ENCODE measurements around the gene REST. TPM values are rescaled to one million over a fixed set of nuclear protein-coding genes. Genes with fewer than 3 reads are reported as not detected.
"Not testable (repeated sequence)": the region's sequence is repeated elsewhere in the genome, so short reads cannot be mapped to it uniquely, and the experiment has no call there.

REST gene
- total and polyA plus RNA-seq, 7 experiments from 2014 or later = 55.7 to 203 (median 75.1) TPM

DNA sequence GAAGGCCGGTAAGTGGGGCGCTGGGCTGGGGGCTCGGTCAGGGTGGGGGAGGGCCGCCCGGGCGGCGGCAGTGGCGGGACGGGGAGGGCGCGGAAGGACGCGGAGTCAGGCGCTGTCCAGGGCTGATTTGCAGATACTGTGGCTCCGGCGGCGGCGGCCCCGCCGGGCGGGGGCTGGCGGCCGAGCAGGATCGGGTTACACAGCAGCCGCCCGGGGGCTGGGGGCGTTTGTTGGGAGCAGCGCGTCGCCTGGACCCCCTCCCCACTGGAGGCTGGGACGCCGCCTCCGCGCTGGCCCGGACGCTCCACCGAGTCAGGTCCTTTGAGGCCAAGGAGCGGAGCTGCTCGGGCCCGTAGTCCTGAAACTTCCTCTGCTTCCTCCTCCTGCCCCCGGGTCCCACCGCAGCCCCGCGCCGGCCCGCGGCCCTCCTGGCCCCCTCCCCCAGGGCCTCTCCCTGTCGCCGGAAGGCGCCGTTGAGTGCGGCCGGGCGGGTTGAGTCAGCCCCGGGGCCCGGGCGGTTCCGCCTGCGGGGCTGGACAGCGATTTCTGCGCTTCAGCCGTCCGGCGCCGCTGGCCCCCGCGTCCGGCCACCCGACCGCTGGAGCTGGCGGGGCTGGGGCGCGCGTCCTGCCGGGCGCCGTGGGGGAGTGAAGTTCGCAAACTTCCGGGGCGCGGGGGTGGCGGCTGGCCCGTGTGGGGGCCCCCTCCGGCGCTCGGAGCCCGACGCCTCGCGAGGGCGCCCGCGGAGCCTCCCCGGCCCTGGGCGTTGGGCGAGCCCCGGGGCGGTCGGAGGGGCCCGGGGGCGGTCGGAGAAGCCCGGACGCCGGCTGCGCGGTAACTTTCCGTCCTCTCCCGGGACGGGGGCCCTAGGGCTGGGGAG lies 746 bp downstream of the REST start:
- intact Hi-C loops (cut with micrococcal nuclease) = loop anchor here (1.0 to 10.0 kb wide), 15 partner anchors 22 to 1964 kb away; partner anchors contain the start of genes CLOCK (in 2 of the 2), SPINK2 (in 2 of the 2), SRP72 (in 2 of the 2) and TMEM165 (in 2 of the 2)
- H3K27ac Mint-ChIP-seq = peak overlapping the region in 8 of 9 donors; percentile 67 to 99 (median 95)
- peaks cover 36 to 59% (median 48%) of the 10 kb centered on the region in 7 donors for H3K4me1 Mint-ChIP-seq
- H3K36me3 ChIP-seq (ENCODE audit: control insufficient read depth in 2 of 3, insufficient read depth in 3 of 3, low read length in 3 of 3) = peaks cover 0 to 4% (median 0%) of the 10 kb centered on the region in 3 experiments
- ATAC-seq (peak; percentile 66), DNase-seq (peak; percentile 57 to 83 (median 74))
- ChIA-PET POLR2A (interaction anchor here (1.1 to 5.8 kb wide), 8 partner anchors 10 to 1054 kb away, joined by 3 to 142 read pairs (median 6); partner anchors contain the start of genes AASDH, NOA1, PAICS and POLR2B), CTCF (interaction anchor here (0.7 to 1.9 kb wide), 2 partner anchors 10 to 69 kb away, joined by 3 to 12 read pairs; partner anchors contain the start of genes NOA1 and POLR2B)
- H3K4me3 ChIP-seq (ENCODE audit: low read length) = peak overlapping the region; percentile 92
- peaks cover 0 to 4% (median 0%) of the 10 kb centered on the region in 11 donors for H3K9me3 Mint-ChIP-seq
- H3K4me3 Mint-ChIP-seq = peak overlapping the region; percentile 92 to 99 (median 98)
- H3K27ac ChIP-seq (ENCODE audit: low read depth, low read length) = peak overlapping the region; percentile 80
- H3K27me3 ChIP-seq (ENCODE audit: control insufficient read depth in 2 of 2, insufficient read depth in 2 of 2, low read length in 2 of 2) = no peaks in the 10 kb centered on the region
- H3K4me1 ChIP-seq (ENCODE audit: control insufficient read depth in 2 of 2, insufficient read depth in 2 of 2, low read length in 2 of 2) = peaks cover 26 to 41% of the 10 kb centered on the region in 2 donors
- H3K9me3 ChIP-seq (ENCODE audit: control insufficient read depth in 2 of 3, low read length in 3 of 3) = no peaks in the 10 kb centered on the region
- peaks cover 4 to 20% (median 7%) of the 10 kb centered on the region in 5 donors for H3K36me3 Mint-ChIP-seq
- peaks cover 0 to 13% (median 0%) of the 10 kb centered on the region in 5 donors for H3K27me3 Mint-ChIP-seq

DNA sequence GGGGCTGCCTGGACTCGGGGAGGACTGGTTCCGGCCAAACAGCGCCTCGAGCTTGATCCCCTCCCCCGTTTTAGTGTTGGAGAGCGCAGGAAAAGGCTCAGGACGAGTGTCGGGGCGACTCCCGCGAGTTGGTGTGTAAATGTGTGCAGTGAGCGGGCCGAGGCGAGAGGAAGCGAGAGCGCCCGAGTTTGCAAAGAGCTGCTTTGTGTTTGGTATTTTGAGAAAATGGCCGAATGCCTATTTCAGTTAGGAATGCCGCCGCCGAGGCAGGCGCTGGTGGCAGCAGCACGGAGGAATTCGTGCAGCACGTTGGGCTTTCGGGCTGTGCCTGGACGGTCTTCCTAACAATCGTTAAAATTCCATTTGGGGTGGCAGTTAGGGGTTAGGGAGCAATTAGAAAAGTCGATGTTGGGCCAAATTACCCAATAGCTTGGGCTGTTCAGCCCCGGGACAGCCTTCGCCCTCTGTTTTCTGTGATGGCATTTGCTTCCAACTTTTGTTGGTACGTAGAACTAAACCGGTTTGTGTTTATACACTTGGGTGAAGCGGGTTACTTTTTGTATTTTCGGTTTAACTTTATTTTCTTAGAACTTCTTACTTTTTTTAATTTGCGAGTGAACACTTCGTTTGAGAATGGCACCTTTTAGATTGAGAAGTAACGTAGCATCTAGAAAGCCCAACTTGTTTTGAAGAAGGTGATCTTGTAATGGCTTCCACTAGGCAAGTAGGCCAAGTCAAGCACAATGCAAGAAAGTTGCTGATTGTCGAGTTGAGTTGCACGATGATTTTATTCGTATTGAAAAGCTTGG lies 1.6 kb downstream of the REST start:
- peak overlapping the region; percentile 92 to 99 (median 98) for H3K4me3 Mint-ChIP-seq
- POLR2A ChIA-PET = interaction anchor here (0.6 to 5.8 kb wide), 8 partner anchors 9 to 1055 kb away, joined by 3 to 142 read pairs (median 4); partner anchors contain the start of genes NOA1, PAICS, POLR2B and PPAT
- H3K4me1 Mint-ChIP-seq = peaks cover 38 to 68% (median 56%) of the 10 kb centered on the region in 7 donors
- H3K4me3 ChIP-seq (ENCODE audit: low read length) = peak overlapping the region; percentile 92
- no peaks in the 10 kb centered on the region for H3K27me3 ChIP-seq (ENCODE audit: control insufficient read depth in 2 of 2, insufficient read depth in 2 of 2, low read length in 2 of 2)
- H3K9me3 Mint-ChIP-seq = peaks cover 0 to 4% (median 0%) of the 10 kb centered on the region in 11 donors
- peaks cover 4 to 22% (median 7%) of the 10 kb centered on the region in 5 donors for H3K36me3 Mint-ChIP-seq
- H3K27me3 Mint-ChIP-seq = peaks cover 0 to 13% (median 0%) of the 10 kb centered on the region in 5 donors
- H3K27ac Mint-ChIP-seq = peak overlapping the region; percentile 92 to 99 (median 95)
- DNase-seq = peak in 7 of 9 donors; percentile 28 to 65 (median 59)
- H3K4me1 ChIP-seq (ENCODE audit: control insufficient read depth in 2 of 2, insufficient read depth in 2 of 2, low read length in 2 of 2) = peaks cover 28 to 46% of the 10 kb centered on the region in 2 donors
- intact Hi-C loops (cut with micrococcal nuclease) = loop anchor here (1.0 to 10.0 kb wide), 15 partner anchors 22 to 1964 kb away; partner anchors contain the start of genes CLOCK (in 2 of the 2), SPINK2 (in 2 of the 2), SRP72 (in 2 of the 2) and TMEM165 (in 2 of the 2)
- H3K27ac ChIP-seq (ENCODE audit: low read depth, low read length) = peak overlapping the region; percentile 80
- peak; percentile 13 for ATAC-seq
- peaks cover 0 to 4% (median 0%) of the 10 kb centered on the region in 3 experiments for H3K36me3 ChIP-seq (ENCODE audit: control insufficient read depth in 2 of 3, insufficient read depth in 3 of 3, low read length in 3 of 3)
- CTCF ChIA-PET = interaction anchor here (0.6 to 1.9 kb wide), 4 partner anchors 9 to 74 kb away, joined by 3 to 12 read pairs (median 4); partner anchors contain the start of genes NOA1 and POLR2B
- H3K9me3 ChIP-seq (ENCODE audit: control insufficient read depth in 2 of 3, low read length in 3 of 3) = no peaks in the 10 kb centered on the region

DNA sequence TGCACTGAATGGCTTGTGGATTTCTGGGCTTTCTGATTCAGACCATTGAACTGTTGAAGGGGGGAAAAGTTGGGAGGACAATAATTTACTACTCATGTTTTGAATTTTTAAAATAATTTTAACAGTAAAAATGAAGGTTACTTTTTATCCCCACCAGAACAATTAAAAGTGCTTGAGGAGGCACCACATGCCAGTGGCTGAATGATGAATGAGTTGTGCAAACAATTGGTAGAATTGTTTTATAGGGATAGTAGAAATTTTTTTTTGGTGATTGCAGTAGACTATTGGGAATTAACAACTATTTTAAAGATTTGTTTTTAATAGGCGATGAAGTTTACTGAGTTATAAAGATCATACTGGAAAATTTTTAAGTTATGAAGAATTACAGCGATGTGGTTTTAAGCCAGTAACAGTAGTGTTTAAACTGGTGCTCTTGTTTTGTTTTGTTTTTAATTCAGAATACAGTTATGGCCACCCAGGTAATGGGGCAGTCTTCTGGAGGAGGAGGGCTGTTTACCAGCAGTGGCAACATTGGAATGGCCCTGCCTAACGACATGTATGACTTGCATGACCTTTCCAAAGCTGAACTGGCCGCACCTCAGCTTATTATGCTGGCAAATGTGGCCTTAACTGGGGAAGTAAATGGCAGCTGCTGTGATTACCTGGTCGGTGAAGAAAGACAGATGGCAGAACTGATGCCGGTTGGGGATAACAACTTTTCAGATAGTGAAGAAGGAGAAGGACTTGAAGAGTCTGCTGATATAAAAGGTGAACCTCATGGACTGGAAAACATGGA lies 2.7 kb downstream of the REST start:
- ATAC-seq = no peak

DNA sequence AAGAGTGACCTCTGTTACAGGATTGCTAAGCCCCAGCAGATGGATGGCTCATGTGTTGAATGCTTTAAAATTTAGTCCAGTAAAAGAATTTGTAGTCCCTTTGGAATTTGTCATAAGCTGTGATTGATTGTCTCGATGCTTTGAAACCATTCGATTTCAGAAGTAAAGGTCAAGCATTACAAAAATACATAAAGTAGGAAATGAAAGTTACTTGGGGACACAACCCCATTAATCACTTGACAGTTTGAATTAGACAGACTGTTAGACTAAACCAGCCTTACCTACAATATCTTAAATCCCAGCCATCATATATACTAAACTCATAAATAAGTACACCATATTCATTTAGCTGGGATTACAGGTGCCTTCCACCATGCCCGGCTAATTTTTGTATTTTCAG lies 6.6 kb downstream of the REST start:
- Histone ChIP-seq H3K4me3 (ENCODE audit: low read length) (no peak overlapping the region), H3K4me1 (ENCODE audit: control insufficient read depth in 2 of 2, insufficient read depth in 2 of 2, low read length in 2 of 2) (peaks cover 42 to 61% of the 10 kb centered on the region in 2 donors), H3K9me3 (ENCODE audit: control insufficient read depth in 2 of 3, low read length in 3 of 3) (no peaks in the 10 kb centered on the region), H3K27ac (ENCODE audit: low read depth, low read length) (no peak overlapping the region), H3K27me3 (ENCODE audit: control insufficient read depth in 2 of 2, insufficient read depth in 2 of 2, low read length in 2 of 2) (no peaks in the 10 kb centered on the region), H3K36me3 (ENCODE audit: control insufficient read depth in 2 of 3, insufficient read depth in 3 of 3, low read length in 3 of 3) (peaks cover 0 to 8% (median 8%) of the 10 kb centered on the region in 3 experiments)
- Mint-ChIP-seq H3K4me3 (peak overlapping the region in 8 of 10 donors; percentile 1 to 67 (median 43)), H3K4me1 (peaks cover 40 to 80% (median 70%) of the 10 kb centered on the region in 7 donors), H3K27me3 (no peaks in the 10 kb centered on the region), H3K27ac (peak overlapping the region in 6 of 9 donors; percentile 15 to 73 (median 59)), H3K9me3 (no peaks in the 10 kb centered on the region), H3K36me3 (peaks cover 4 to 25% (median 7%) of the 10 kb centered on the region in 5 donors)
- ChIA-PET CTCF (no interaction called here), POLR2A (interaction anchor here (3.2 kb wide), 1 partner anchor 64 kb away, joined by 12 read pairs; the partner anchor contains the start of genes NOA1 and POLR2B)
- DNase-seq (no peak), ATAC-seq (no peak)
- intact Hi-C loops (cut with micrococcal nuclease) = no loop called here

More for the DNA sequence above, 2.7 kb downstream of the REST start:
- Histone ChIP-seq H3K27me3 (ENCODE audit: control insufficient read depth in 2 of 2, insufficient read depth in 2 of 2, low read length in 2 of 2) (no peaks in the 10 kb centered on the region), H3K9me3 (ENCODE audit: control insufficient read depth in 2 of 3, low read length in 3 of 3) (no peaks in the 10 kb centered on the region), H3K27ac (ENCODE audit: low read depth, low read length) (peak overlapping the region; percentile 80), H3K36me3 (ENCODE audit: control insufficient read depth in 2 of 3, insufficient read depth in 3 of 3, low read length in 3 of 3) (peaks cover 0 to 4% (median 0%) of the 10 kb centered on the region in 3 experiments), H3K4me1 (ENCODE audit: control insufficient read depth in 2 of 2, insufficient read depth in 2 of 2, low read length in 2 of 2) (peaks cover 35 to 51% of the 10 kb centered on the region in 2 donors), H3K4me3 (ENCODE audit: low read length) (peak overlapping the region; percentile 92)
- Mint-ChIP-seq H3K27ac (peak overlapping the region; percentile 92 to 99 (median 95)), H3K36me3 (peaks cover 4 to 23% (median 7%) of the 10 kb centered on the region in 5 donors), H3K27me3 (peaks cover 0 to 13% (median 0%) of the 10 kb centered on the region in 5 donors), H3K9me3 (peaks cover 0 to 4% (median 0%) of the 10 kb centered on the region in 11 donors), H3K4me1 (peaks cover 39 to 77% (median 63%) of the 10 kb centered on the region in 7 donors), H3K4me3 (peak overlapping the region; percentile 92 to 99 (median 98))
- ChIA-PET CTCF (interaction anchor here (0.7 kb wide), 1 partner anchor 76 kb away, joined by 4 read pairs; no protein-coding TSS in a partner anchor), POLR2A (interaction anchor here (0.6 to 5.8 kb wide), 4 partner anchors 68 to 524 kb away, joined by 3 to 142 read pairs (median 19); partner anchors contain the start of genes NOA1, PAICS, POLR2B and PPAT)
- DNase-seq = no peak
- intact Hi-C loops (cut with micrococcal nuclease) = no loop called here

DNA sequence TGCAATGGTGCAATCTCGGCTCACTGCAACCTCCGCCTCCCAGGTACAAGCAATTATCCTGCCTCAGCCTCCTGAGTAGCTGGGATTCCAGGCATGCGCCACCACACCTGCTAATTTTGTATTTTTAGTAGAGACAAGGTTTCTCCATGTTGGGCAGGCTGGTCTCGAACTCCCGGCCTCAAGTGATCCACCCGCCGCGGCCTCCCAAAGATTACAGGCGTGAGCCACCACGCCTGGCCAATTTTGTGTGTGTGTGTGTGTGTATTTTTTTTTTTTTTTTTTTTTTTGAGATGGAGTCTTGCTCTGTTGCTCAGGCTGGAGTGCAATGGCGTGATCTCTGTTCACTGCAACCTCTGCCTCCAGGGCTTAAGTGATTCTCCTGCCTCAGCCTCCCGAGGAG lies 7.3 kb downstream of the REST start:
- ATAC-seq; H3K4me3 ChIP-seq (ENCODE audit: low read length); DNase-seq; H3K27me3 ChIP-seq (ENCODE audit: control insufficient read depth in 2 of 2, insufficient read depth in 2 of 2, low read length in 2 of 2); H3K36me3 ChIP-seq (ENCODE audit: control insufficient read depth in 2 of 3, insufficient read depth in 3 of 3, low read length in 3 of 3); H3K9me3 ChIP-seq (ENCODE audit: control insufficient read depth in 2 of 3, low read length in 3 of 3); H3K27me3 Mint-ChIP-seq; H3K27ac ChIP-seq (ENCODE audit: low read depth, low read length); intact Hi-C loops (cut with micrococcal nuclease); H3K9me3 Mint-ChIP-seq: not testable (repeated sequence)
- CTCF ChIA-PET = interaction anchor here (0.7 kb wide), 1 partner anchor 445 kb away, joined by 6 read pairs; no protein-coding TSS in a partner anchor
- peaks cover 34 to 76% (median 67%) of the 10 kb centered on the region in 7 donors for H3K4me1 Mint-ChIP-seq
- peak overlapping the region in 2 of 9 donors; percentile 41 to 74 for H3K27ac Mint-ChIP-seq
- H3K4me3 Mint-ChIP-seq = peak overlapping the region in 3 of 10 donors; percentile 14 to 67 (median 52)
- H3K36me3 Mint-ChIP-seq = peaks cover 4 to 21% (median 7%) of the 10 kb centered on the region in 5 donors
- peaks cover 39 to 59% of the 10 kb centered on the region in 2 donors for H3K4me1 ChIP-seq (ENCODE audit: control insufficient read depth in 2 of 2, insufficient read depth in 2 of 2, low read length in 2 of 2)
- POLR2A ChIA-PET = interaction anchor here (3.2 kb wide), 1 partner anchor 64 kb away, joined by 12 read pairs; the partner anchor contains the start of genes NOA1 and POLR2B
